Peyer's patch (tissue), 4 donors: ENCODE measurements around the gene NCOA7. TPM values are rescaled to one million over a fixed set of nuclear protein-coding genes. Genes with fewer than 3 reads are reported as not detected.

Experiments
- DNase-seq, 3 donors: peaks; one replicate each; pipeline ENCODE4 v3.0.0-alpha.2; 2017 to 2019
- H3K27ac ChIP-seq, 4 donors: fragments of 200-600 bp; sonication (generic); one replicate each; pipeline ENCODE4 v1.5.1; 2016 to 2019
- H3K27me3 ChIP-seq, 2 donors: fragments of 200-600 bp; sonication (generic); one replicate each; pipeline ENCODE4 v1.5.1; 2019
- H3K36me3 ChIP-seq, 3 donors: fragments of 200-600 bp; sonication (generic); one replicate each; pipeline ENCODE4 v1.5.1; 2016 to 2019
- H3K4me1 ChIP-seq, 4 donors: fragments of 200-600 bp; sonication (generic); one replicate each; pipeline ENCODE4 v1.5.1; 2016 to 2019
- H3K4me3 ChIP-seq, 4 donors: fragments of 200-600 bp; sonication (generic); 1 replicate in 3 of 4; 2 replicates in 1 of 4; pipeline ENCODE4 v1.5.1; 2016 to 2019; ENCODE audit warnings: mild to moderate bottlenecking in 1 of 4
- H3K9me3 ChIP-seq, 4 donors: fragments of 200-600 bp; sonication (generic); one replicate each; pipeline ENCODE4 v1.5.1; 2016 to 2019; ENCODE audit warnings: mild to moderate bottlenecking in 1 of 4
- POLR2A ChIP-seq, 2 donors: fragments of 450-650 bp; IDR thresholded peaks; one replicate each; pipeline ENCODE4 v1.5.1; 2017; ENCODE audit warnings: antibody characterized with exemption in 2 of 2, mild to moderate bottlenecking in 2 of 2, moderate library complexity in 2 of 2
- total RNA-seq, 4 donors: library from RNA; depleted of rRNA; stranded (reverse); fragments of >200 nt; gene quantifications; one replicate each; pipeline ENCODE4 v1.1.0, GENCODE V29; 2016
- TF ChIP-seq, protein P1 (sequence below), 6 experiments: fragments of 450-650 bp in 4 of 6; fragments of 200-600 bp in 2 of 6; sonication (generic) in 1 of 6; IDR thresholded peaks; one replicate each; pipeline ENCODE4 v1.5.1; 2017 to 2019; ENCODE audit warnings: antibody characterized with exemption in 6 of 6, mild to moderate bottlenecking in 3 of 6, moderate library complexity in 1 of 6

NCOA7 gene
- total RNA-seq, 4 donors from 2014 or later = 15.4 to 80.9 (median 27.7) TPM

GRCh38 chr6:125829433-125829832, 38.7 kb downstream of the NCOA7 start:
- H3K27ac ChIP-seq = peak overlapping the region; percentile 2 to 53 (median 17)
- DNase-seq = peak in 1 of 3 donors; percentile 55
- H3K36me3 ChIP-seq = no peaks in the 10 kb centered on the region
- H3K9me3 ChIP-seq = no peaks in the 10 kb centered on the region
- TF ChIP-seq, protein P1, sequence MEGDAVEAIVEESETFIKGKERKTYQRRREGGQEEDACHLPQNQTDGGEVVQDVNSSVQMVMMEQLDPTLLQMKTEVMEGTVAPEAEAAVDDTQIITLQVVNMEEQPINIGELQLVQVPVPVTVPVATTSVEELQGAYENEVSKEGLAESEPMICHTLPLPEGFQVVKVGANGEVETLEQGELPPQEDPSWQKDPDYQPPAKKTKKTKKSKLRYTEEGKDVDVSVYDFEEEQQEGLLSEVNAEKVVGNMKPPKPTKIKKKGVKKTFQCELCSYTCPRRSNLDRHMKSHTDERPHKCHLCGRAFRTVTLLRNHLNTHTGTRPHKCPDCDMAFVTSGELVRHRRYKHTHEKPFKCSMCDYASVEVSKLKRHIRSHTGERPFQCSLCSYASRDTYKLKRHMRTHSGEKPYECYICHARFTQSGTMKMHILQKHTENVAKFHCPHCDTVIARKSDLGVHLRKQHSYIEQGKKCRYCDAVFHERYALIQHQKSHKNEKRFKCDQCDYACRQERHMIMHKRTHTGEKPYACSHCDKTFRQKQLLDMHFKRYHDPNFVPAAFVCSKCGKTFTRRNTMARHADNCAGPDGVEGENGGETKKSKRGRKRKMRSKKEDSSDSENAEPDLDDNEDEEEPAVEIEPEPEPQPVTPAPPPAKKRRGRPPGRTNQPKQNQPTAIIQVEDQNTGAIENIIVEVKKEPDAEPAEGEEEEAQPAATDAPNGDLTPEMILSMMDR (IDR thresholded peaks at IDR 0.05) = no peak
- TF ChIP-seq POLR2A (IDR thresholded peaks at IDR 0.05) = peak in 1 of 2 donors; percentile 10
- H3K27me3 ChIP-seq = no peaks in the 10 kb centered on the region
- no peak overlapping the region for H3K4me3 ChIP-seq
- peaks cover 0 to 12% (median 3%) of the 10 kb centered on the region in 4 donors for H3K4me1 ChIP-seq

DNA sequence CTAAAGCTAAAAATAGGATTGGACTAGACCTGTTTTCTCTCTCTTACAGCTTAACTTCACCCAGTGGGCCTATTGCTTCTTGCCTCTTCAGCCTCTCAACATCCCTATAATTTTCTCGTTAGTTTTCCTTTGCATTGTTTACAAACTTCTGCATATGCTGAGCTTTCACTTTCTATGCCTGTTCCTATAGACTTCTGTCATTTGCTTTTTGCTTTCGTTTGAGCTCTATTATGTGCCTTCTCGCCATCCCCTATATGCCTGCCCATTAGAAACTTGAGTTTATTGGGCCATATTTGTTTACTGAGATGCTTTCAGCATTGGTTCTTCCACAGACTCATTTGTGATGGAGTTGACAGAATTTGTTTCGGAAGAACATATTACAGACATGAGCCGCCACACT, 40.9 kb downstream of the NCOA7 start:
- peaks cover 0 to 12% (median 3%) of the 10 kb centered on the region in 4 donors for H3K4me1 ChIP-seq
- peak overlapping the region in 2 of 4 donors; percentile 7 to 8 for H3K27ac ChIP-seq
- no peaks in the 10 kb centered on the region for H3K9me3 ChIP-seq
- H3K4me3 ChIP-seq = no peak overlapping the region
- DNase-seq = no peak
- no peaks in the 10 kb centered on the region for H3K36me3 ChIP-seq
- TF ChIP-seq, protein P1 (IDR thresholded peaks at IDR 0.05) = no peak
- no peak for TF ChIP-seq POLR2A (IDR thresholded peaks at IDR 0.05)
- no peaks in the 10 kb centered on the region for H3K27me3 ChIP-seq

- Histone ChIP-seq H3K4me1 (peaks cover 0 to 12% (median 3%) of the 10 kb centered on the region in 4 donors), H3K9me3 (no peaks in the 10 kb centered on the region), H3K27me3 (no peaks in the 10 kb centered on the region), H3K27ac (peak overlapping the region in 2 of 4 donors; percentile 1 to 47), H3K36me3 (no peaks in the 10 kb centered on the region), H3K4me3 (no peak overlapping the region)
- no peak for DNase-seq
- TF ChIP-seq, protein P1 (IDR thresholded peaks at IDR 0.05) = no peak
- no peak for TF ChIP-seq POLR2A (IDR thresholded peaks at IDR 0.05)
Measured at GRCh38 chr6:125832391-125833117, 41.8 kb downstream of the NCOA7 start.

DNA sequence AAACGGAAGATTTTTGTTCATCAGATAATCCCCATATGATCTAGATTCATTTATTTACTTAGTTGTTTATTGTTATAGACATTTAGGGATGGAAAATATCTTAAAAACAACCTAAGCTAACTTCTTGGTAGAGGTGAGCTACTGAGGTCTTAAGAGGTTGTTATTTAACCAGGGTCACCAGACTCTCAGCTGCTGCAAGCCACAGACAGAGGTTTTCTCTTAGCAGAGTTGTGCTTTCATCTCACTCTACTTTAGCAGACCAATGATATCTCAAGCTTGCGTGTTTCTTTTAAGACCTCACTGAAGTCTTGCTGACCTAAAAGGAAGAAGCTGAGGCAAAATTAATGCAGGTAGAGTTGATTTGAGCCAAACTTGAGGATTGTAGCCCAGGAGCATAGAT, 43.6 kb downstream of the NCOA7 start:
- H3K4me3 ChIP-seq = no peak overlapping the region
- H3K9me3 ChIP-seq = no peaks in the 10 kb centered on the region
- no peaks in the 10 kb centered on the region for H3K27me3 ChIP-seq
- H3K36me3 ChIP-seq = no peaks in the 10 kb centered on the region
- peak in 1 of 3 donors; percentile 56 for DNase-seq
- H3K4me1 ChIP-seq = peaks cover 0 to 12% (median 3%) of the 10 kb centered on the region in 4 donors
- peak overlapping the region in 2 of 4 donors; percentile 37 to 62 for H3K27ac ChIP-seq
- no peak for TF ChIP-seq POLR2A (IDR thresholded peaks at IDR 0.05)
- TF ChIP-seq, protein P1 (IDR thresholded peaks at IDR 0.05) = no peak

- no peak for DNase-seq
- Histone ChIP-seq H3K9me3 (no peaks in the 10 kb centered on the region), H3K27ac (peak overlapping the region in 3 of 4 donors; percentile 5 to 58 (median 37)), H3K27me3 (no peaks in the 10 kb centered on the region), H3K4me1 (peaks cover 0 to 12% (median 3%) of the 10 kb centered on the region in 4 donors), H3K36me3 (no peaks in the 10 kb centered on the region), H3K4me3 (no peak overlapping the region)
- TF ChIP-seq, protein P1 (IDR thresholded peaks at IDR 0.05) = no peak
- TF ChIP-seq POLR2A (IDR thresholded peaks at IDR 0.05) = no peak
Measured at GRCh38 chr6:125835221-125835744, 44.5 kb downstream of the NCOA7 start.
